RPMI7951 (cell line): ENCODE results near the gene CARHSP1. TPM values are rescaled to one million over a fixed set of nuclear protein-coding genes. Genes with fewer than 3 reads are reported as not detected.
"Not testable (repeated sequence)": the region's sequence is repeated elsewhere in the genome, so short reads cannot be mapped to it uniquely, and the experiment has no call there.

Experiments
- DNase-seq: peaks from one replicate; pipeline ENCODE4 v3.0.0-alpha.2; 2012; ENCODE audit warnings: low read depth
- total RNA-seq: library from RNA; depleted of rRNA; stranded (reverse); fragments of >200 nt; shearing (Covaris generic); gene quantifications from 2 replicates; pipeline ENCODE4 v1.2.3, GENCODE V29; 2014

The CARHSP1 gene
- total RNA-seq, 1 experiment from 2014 or later = 156 TPM

DNA sequence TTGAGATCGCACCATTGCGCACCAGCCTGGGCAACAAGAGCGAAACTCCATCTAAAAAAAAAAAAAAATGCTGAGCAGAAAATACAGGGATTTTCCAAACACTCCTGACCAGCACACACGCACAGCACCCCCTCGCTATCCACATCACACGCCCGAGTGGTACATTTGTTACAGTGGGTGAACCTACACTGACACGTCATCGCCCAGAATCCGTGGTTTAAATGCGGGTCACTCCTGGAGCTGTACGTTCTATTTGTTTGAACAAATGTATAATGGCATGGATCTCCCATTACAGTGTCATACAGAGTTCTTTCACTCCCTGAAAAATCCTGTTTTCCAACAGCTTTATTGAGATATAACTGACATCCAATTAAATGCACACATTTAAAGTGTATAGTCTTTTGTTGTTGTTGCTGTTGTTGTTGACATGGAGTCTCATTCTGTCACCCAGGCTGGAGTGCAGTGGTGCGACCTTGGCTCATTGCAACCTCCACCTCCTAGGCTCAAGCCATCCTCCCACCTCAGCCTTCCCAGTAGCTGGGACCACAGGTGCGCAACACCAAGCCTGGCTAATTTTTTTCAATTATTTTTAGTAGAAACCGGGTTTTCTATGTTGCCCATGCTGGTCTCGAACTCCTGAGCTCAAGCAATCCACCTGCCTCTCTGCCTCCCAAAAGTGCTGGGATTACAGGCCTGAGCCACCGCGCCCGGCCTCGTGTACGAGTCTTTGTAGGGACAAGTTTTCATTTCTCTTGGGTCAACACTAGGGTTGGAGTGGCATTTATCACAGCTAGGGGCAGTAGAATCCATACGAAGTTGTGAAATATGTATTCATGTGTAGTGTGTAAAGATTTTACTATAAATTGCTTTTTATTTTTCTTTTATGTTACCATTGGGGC, 4.4 kb upstream of the CARHSP1 start:
- no peak for DNase-seq

DNA sequence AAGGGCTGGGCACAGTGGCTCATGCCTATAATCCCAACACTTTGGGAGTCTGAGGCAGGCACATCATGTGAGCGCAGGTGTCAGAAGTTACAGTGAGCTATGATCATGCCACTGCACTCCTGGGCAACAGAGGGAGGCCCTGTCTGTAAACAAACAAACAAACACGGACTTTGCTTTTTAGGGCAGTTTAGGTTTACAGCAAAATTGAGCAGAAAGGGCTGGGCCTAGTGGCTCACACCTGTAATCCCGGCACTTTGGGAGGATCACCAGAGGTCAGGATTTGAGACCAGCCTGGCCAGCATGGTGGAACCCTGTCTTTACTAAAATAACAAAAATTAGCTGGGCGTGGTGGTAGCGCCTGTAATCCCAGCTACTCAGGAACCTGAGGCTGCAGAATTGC, 3.3 kb upstream of the CARHSP1 start:
- no peak for DNase-seq

DNA sequence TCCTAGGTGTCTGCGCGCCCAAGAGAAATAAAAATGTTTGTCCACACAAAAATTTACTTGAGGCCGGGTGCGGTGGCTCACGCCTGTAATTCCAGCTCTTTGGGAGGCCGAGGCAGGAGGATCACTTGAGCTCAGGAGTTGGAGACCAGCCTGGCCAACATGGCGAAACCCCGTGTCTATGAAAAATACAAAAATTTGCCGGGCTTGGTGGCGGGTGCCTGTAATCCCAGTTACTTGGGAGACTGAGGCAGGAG, 1.1 kb upstream of the CARHSP1 start:
- DNase-seq = not testable (repeated sequence)

DNA sequence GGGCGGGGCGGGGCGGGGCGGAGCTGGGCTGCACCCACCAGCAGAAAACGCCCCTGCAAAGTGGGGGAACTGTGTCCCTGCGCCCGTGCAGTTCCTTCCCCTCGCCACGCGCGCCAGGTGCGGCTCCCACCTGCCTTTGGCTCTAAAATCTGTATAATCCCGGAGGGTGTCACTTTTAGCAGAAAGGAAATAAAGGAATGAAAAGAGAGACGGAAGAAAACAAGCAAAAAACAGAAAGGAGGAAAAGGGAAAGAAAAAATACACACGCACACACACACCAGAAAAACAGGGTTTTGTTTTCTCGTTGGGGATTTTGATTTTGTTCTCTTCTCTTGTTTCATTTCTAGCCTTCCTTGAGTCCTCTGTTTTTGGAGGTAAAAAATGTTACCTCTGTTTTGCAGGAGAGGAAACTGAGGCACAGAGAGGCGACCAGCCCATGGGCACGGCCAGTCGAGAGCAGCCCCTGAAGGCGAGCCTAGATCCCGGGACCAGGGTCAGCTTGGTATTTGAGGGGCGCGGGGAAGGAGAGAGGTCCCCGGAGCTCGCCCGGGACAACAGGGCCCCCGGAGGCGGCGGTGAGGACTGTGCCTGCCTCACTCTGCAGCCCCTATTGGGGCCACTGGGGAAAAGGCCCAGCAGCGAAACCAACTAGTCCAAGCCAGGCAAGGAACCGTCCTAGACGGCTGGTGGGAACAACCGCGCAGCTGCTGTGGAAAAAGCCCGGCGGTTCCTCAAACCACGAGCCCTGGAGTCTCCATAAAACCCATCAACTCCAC, 594 bp upstream of the CARHSP1 start:
- no peak for DNase-seq

DNA sequence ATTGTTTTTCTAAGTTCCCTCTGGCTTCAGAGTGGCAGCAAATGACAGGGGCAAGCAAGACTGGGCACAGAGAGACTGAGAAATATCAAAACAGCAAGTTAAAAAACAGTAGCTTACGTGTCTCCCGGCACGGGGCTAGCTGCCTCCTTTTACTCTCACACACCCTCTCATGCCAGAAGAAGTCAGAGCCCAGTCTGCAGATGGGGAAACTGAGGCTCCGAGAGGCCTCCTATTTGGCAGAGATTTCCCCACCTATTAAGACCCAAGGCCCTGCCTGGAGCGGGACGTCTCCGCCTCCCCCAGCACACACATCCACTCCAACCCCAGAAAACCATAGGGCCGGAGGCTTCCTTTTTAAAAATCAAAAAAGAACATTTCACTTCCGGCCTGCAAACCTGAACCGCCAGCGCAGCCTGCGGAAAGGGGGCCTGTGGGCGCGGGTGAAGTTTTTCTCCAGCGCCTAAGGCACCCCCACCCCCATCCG, 832 bp downstream of the CARHSP1 start:
- DNase-seq = no peak

DNA sequence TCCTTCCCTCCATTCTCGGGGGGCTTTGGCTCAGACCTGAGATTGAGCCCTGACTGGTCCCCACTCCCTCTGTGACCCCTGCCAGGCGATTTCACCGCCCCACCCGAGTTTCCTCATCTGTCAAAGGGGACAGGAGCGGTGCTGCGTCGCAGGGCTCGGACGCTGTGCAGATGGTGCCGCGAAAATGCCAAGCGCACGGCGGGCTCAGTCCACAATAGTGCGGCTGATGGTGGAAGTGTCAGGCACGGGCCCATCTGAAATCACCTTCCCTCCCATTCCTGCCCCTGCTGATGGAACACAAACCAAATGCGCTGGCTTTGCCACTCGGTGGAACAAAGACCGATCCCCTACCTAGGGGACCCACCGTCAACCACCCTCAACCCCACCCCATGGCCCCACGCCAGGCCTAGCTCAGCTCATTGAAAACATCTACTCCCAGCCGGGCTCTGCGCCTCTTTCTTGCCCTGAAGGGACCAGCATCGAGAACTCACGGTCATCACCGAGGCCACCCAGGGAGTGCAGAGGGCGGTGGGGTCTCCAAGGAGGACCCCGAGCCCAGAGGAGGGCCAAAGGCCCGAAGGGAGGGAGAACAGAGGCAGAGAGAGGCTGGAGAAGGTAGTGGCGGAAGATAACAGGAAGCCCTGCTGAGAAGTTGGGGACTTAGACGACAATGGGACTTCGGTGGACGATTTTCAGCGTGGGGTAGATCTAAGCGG, 1.4 kb downstream of the CARHSP1 start:
- DNase-seq = no peak

DNA sequence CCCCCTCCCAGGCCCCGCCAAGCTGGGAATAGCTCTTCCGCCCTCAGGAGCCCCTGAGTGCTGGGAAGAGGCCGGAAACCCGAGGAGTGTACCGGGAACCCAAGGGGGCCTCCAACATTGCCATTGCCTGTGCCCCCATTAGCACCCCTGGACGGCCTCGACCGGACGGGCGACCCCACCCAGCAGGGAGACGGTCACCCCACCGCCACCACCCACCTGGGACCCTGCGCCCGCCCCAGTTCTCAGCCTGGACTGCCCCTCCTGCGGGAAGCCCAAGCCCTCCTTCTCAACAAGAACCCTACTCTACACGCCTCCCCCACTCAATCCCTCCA, 2.0 kb downstream of the CARHSP1 start:
- no peak for DNase-seq

DNA sequence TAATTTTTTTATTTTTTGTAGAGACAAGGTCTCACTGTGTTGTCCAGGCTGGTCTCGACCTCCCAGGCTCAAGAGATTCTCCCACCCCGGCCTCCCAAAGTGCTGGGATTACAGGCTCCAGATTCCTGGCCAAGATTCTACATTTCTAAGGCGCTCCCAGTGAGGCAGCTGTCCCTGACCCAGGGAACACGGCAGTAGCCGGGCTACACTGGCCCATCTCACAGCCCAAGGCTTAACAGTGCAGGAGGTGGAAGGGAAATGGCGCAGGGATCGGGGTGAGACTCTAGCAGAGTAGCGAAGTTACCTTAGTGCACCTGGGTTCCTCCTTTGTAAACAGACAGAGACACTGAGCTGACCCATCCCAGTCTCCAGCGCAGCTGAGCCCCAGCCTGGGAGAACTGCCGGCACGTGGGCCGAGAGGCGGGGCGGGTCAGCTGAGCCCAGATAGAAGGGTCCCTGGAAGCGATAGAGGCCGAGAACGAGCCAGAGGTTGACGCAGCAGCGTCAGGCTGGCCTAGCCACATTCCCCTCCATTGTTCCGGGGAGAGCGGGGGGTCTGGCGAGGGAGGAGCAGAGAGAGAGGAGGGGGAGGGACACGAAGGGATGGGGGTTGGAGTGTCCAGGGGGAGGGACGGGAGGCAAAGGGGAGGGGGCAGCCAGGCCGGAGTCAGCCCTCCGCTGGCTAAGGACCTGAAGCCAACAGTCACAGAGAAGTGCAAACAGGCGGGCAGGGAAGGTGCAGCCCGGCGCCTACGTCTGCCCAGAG, 2.5 kb downstream of the CARHSP1 start:
- no peak for DNase-seq

DNA sequence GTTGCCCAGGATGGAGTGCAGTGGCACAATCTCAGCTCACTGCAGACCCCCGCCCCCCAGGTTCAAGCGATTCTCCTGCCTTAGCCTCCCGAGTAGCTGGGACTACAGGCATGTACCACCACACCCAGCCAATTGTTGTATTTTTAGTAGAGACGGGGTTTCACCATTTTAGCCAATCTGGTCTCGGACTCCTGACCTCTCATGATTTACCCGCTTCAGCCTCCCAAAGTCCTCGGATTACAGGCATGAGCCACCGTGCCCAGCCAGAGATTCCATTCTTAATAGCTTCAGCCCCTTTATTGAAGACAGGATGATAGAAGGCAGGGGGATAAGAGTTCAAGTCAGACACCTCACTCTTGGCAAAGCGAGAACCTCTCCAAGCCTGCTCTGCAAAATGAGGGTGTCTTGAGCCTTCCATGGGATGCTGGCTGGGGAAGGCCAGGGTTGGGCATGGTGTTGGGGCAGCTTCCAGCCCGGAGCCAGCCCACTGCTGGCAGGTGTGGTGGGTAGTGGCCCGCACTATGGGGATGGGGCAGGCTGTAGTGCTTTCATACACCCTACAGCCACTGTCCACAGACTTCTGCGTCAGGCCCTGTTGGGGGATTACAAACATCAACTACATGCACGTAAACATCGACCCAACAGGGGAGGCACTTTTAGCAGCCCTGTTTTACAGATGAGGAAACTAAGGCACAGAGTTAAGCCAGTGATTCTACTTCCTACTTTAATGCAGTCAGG, 3.5 kb downstream of the CARHSP1 start:
- DNase-seq = no peak

DNA sequence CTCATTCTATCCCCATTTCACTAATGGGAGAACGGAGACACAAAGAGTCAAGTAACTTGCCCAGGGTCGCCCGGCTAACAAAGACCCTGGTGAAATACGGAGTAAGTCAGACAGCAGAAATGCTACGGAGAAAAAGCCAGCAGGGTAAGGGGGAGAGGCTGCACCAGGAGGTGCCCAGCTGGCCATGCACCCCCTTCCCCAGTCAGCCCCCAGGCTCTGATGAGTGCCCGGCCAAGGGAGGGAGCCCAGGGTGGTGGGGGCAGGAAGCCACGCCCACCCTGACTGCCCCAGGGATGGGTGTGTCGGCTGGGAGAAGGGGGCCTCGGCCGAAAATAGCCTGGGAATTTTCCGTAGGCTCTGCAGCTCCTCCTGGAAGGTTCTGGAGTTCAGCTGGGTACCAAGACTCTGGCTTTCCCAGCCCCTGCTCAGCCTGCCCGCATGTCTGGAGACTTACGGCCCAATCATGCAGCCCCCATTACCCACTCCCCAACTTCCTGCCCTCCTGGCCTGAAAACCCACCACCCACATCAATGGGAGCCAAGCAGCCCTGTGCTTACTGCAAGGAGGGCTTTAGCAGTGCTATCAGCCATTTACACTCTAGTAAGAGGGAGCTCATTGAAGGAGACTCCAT, 4.2 kb downstream of the CARHSP1 start:
- DNase-seq = peak; percentile 30

DNA sequence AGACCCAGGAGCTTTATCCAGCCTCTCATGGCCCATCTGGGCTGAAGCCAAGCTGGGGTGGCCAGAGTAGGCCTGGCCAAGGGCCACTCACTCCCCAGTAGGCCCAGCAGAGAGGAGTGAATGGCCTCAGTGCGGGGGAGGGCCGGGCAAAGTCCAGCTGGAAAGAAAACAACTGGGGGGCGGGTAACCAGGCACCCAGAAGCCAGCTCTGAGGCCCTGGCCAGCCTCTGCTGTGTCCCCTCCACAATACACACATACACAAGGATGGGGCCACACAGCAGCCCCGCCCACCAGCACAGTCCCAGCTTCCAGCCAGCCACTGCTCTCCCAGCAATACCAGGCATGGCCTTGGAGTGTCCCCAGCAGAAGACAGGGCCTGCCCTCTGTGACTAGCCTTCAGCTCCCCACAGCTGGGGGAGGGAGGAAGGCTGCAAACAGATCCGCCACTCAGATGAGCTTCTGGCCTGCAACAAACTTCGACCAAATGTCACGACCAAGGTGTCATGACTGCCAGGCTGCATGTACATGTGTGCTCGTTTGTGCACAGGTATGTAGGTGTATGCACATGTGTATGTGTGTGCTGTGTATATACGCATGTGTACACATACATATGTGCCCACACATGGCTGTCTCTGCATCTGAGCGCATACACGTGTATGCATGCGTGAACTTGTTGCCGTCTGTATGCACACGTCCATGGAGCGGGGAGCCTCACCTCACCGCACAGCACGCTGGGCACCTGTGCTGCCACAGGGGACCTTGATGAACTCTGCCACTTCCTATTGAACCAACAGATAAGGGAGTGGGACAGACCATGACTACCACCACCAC, 5.0 kb downstream of the CARHSP1 start:
- no peak for DNase-seq

DNA sequence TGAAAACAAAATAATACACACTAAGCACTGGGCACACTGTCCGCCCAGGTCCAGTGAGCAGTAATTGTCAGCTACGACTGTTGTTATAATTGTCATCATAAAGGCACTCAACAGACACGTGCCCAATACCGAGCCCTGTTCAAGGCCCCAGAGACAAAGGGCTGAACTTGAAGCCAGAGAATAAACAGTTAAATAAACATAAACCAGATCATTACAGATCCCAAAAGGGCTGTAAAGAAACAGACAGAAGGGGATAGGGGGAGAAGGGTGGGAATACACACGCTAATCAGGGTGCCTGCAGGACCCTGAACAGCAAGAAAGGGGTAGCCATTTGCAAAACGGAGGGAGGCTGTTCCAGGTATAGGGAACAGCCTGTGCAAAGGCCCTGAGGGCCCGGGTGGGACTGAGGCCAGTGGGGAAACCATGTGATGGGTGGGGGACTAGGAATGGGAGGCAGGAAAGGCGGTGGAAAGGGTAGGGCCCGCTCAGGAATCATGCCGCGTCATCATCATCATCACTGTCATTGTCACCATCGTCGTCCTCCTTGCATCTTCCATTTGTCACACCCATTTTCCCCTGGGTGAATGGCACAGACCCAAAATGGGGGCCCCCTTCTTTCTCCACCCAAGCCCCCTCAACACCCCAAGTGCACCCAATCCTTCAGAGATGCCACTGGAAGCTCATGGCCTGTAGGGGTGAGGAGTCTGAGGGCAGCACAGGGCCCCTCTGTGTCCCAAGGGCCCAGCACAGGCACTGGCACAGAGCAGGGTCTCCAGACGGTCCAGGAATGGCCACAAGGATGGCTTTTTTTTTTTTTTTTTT, 6.3 kb downstream of the CARHSP1 start:
- DNase-seq = no peak

DNA sequence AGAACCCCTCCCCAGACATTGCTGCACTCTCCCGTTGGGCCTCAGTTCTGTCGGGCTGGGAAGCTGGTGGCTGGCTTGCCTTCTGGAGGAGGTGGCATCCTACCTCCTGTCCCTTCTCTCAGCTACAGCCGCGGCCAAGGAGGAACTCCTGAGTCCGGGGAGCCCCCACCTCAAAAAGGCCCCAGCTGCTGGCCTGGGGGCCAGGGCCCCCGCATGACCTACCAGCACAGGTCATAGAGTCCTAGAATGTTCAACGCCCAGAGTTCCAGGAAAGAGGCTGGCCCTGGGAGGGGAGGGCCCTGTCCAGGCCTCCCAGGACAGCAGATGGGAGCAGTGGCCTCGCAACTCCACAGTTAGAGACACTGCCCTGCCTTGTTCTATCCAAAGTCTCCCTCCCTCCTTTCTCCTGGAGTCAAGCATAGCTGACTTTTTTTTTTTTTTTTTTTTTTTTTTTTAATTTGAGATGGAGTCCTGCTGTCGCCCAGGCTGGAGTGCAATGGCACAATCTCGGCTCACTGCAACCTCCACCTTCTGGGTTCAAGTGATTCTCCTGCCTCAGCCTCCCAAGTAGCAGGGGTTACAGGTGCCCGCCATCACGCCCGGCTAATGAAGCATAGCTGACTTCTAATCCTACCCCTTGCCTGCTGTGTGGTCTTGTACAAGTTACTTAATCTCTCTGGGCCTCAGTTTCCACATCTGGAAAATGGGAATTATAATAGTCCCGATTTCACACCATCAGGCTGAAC, 7.1 kb downstream of the CARHSP1 start:
- DNase-seq = no peak

DNA sequence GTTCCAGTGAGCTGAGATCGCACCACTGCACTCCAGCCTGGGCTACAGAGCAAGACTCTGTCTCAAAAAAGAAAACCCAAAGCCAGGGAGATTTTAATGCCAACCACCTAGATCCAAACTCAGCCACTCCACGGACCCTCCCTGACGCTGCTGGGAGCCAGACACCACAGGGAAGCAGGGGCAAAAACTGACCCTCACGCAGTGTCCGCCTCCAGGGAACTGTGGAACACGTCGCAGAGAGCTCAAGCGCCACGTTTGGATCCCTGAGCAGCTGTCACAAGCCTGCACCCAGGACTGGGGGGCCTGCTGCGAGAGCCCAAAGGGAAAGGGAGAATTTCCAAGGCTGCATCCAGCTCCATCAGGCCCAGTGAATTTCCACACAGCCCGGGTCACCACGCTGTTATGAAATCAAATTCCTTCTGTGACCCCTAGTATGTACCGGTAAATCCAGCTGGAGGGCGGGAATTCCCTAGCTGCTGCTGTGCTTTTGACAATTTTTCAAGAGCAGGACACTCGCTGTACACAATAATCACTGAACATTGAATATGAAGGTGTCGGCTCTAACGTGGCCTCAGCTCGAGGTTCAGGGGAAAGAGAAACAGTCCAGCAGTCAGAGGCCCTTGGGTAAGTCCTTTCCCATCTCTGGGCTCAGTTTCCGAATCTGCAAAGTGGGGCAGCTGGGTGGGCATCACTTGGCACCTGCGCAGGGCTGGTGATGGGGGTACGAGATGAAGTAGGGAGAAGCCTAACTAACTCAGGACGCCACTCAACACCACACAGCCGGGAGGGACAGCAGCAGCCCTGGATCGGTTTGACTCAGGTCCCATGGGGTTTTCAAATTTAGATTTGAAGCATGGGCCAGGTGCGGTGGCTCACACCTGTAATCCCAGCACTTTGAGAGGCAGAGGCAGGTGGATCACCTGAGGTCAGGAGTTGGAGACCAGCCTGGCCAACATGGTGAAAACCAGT, 8.6 kb downstream of the CARHSP1 start:
- peak; percentile 36 for DNase-seq

DNA sequence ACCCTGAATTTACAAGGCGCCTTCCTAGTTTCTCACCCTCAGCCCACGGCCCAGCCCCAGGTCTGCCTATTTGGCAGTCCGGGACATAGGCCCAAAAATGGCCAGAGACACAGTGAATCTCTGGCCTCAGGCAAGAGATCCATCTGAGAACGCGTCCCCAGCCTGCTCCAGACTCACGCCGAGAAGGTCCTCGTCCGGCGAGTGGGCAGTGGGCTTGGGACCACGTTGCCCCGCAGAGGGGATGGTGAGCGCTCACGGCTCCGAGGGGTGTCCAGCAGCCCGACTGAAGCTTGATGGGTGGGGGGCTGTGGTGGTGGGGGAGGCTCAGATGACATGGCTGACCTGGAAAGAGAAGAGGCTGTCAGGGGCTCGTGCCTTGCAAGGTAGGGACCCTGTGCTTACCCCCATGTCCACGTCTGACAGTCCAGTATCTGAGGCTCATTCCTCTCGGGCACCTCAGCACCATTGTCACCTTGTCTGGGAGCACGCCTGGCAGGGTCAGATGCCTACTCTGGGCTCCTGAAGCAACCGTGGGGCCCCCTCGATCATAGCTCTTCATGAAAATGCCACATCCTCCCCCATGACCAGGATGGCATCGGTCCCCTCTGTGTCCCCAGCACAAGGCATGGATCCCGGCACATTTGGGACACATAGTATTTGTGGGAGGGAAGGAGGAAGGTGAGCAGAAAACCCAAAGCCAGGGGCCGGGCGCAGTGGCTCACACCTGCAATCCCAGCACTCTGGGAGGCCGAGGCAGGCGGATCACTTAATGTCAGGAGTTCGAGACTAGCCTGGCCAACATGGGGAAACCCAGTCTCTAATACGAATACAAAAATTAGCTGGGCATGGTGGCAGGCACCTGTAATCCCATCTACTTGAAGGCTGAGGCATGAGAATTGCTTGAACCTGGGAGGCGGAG, 9.6 kb downstream of the CARHSP1 start:
- DNase-seq = no peak

DNA sequence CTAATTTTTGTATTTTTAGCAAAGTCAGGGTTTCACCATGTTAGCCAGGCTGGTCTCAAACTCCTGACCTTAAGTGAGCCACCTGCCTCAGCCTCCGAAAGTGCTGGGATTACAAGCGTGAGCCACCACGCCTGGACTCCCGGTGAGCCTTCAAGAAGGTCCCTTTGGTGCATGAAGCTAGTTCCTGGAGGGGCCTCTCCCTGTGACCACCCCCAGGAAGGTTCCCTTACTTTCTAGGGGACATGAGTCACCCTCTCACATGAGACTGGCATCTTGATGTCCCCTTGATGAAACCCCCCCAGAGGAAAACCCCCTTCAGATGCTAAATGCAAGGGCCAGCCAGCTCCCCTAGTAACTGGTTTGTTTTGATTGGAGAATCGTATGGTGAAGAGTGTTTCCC, 12.8 kb downstream of the CARHSP1 start:
- no peak for DNase-seq
